Measurements from ENCODE around the gene NTMT1. TPM values are rescaled to one million over a fixed set of nuclear protein-coding genes. Genes with fewer than 3 reads are reported as not detected.
A peak's percentile ranks its signal among the peaks of the same experiment; 100 is the strongest.

The NTMT1 gene
- total and polyA plus RNA-seq, 9 of the 15 experiments (the other 6 are each of a cell fraction or from before 2014, with no cell fraction given): 42.1 to 116 (median 74.7) TPM

- TF ChIP-seq ZNF23 (CRISPR knock-in tag; IDR thresholded peaks at IDR 0.05): no peak
- TF ChIP-seq RBM22 (IDR thresholded peaks at IDR 0.05; ENCODE audit: low read depth, low read length, poor library complexity, severe bottlenecking): no peak
- TF ChIP-seq RREB1 (CRISPR knock-in tag; IDR thresholded peaks at IDR 0.05): no peak
- peak; percentile 87 for TF ChIP-seq ZNF316 (IDR thresholded peaks at IDR 0.05)
- no peak for TF ChIP-seq MTF1 (CRISPR knock-in tag; IDR thresholded peaks at IDR 0.05; ENCODE audit: borderline replicate concordance)
- no peak for TF ChIP-seq MAZ (CRISPR knock-in tag; conservative IDR thresholded peaks at IDR 0.05 in 1 of 2, IDR thresholded peaks at IDR 0.05 in 1 of 2)
- no peak for TF ChIP-seq ZFP30 (CRISPR knock-in tag; IDR thresholded peaks at IDR 0.05; ENCODE audit: borderline replicate concordance)
- 0 out of 4 replicates have a peak, but pooled peaks have one; percentile 21 for TF ChIP-seq KDM1A (IDR thresholded peaks at IDR 0.05)
- TF ChIP-seq FOSL1 (tag; conservative IDR thresholded peaks at IDR 0.05): no peak
- no peak for TF ChIP-seq SRSF3 (IDR thresholded peaks at IDR 0.05; ENCODE audit: insufficient read depth, low read length)
- TF ChIP-seq KHSRP (IDR thresholded peaks at IDR 0.05): no peak
- TF ChIP-seq TARDBP (IDR thresholded peaks at IDR 0.05): no peak
- no peak for TF ChIP-seq NBN (IDR thresholded peaks at IDR 0.05; ENCODE audit: low read depth)
- no peak for TF ChIP-seq GTF2F1 (IDR thresholded peaks at IDR 0.05; ENCODE audit: low read depth, low read length)
- TF ChIP-seq, protein P1, sequence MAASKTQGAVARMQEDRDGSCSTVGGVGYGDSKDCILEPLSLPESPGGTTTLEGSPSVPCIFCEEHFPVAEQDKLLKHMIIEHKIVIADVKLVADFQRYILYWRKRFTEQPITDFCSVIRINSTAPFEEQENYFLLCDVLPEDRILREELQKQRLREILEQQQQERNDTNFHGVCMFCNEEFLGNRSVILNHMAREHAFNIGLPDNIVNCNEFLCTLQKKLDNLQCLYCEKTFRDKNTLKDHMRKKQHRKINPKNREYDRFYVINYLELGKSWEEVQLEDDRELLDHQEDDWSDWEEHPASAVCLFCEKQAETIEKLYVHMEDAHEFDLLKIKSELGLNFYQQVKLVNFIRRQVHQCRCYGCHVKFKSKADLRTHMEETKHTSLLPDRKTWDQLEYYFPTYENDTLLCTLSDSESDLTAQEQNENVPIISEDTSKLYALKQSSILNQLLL (CRISPR knock-in tag; IDR thresholded peaks at IDR 0.05; ENCODE audit: borderline replicate concordance): no peak
- no peak for TF ChIP-seq HDAC3 (IDR thresholded peaks at IDR 0.05; ENCODE audit: borderline replicate concordance, partially characterized antibody)
- no peak for TF ChIP-seq ZBED1 (IDR thresholded peaks at IDR 0.05)
- no peak for TF ChIP-seq NFRKB (IDR thresholded peaks at IDR 0.05; ENCODE audit: low read depth)
- TF ChIP-seq, protein P2, sequence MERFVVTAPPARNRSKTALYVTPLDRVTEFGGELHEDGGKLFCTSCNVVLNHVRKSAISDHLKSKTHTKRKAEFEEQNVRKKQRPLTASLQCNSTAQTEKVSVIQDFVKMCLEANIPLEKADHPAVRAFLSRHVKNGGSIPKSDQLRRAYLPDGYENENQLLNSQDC (CRISPR knock-in tag; IDR thresholded peaks at IDR 0.05): no peak
- no peak for TF ChIP-seq PRPF4 (IDR thresholded peaks at IDR 0.05; ENCODE audit: insufficient read depth, low read depth, low read length, poor library complexity, severe bottlenecking)
- peak; percentile 74; the same call in 1 of the 2 replicates for TF ChIP-seq TRIM28 (IDR thresholded peaks at IDR 0.05)
- TF ChIP-seq SUPT5H (IDR thresholded peaks at IDR 0.05): no peak
- no peak for TF ChIP-seq NFE2L1 (tag; IDR thresholded peaks at IDR 0.05; ENCODE audit: borderline replicate concordance, low read depth)
- no peak for TF ChIP-seq CREB1 (IDR thresholded peaks at IDR 0.05)
- TF ChIP-seq CREB1 (CRISPR knock-in tag; IDR thresholded peaks at IDR 0.05): no peak
- TF ChIP-seq FOXK2 (conservative IDR thresholded peaks at IDR 0.05 in 1 of 2, IDR thresholded peaks at IDR 0.05 in 1 of 2; ENCODE audit: low read depth in 2 of 2): no peak
Observed at GRCh38 chr9:129676287-129676686, 50.3 kb downstream of the NTMT1 start (continued).

Data from K562 (cell line).